Measurements from ENCODE around the gene RBBP8NL.
A peak's percentile ranks its signal among the peaks of the same experiment; 100 is the strongest.

RBBP8NL gene

GRCh38 chr20:62427172-62428001 is at the start of gene RBBP8NL:
Gene RBBP8NL, minus strand, starts transcription at chr20:62427539. Its CDS starts 7,892 bp downstream, at chr20:62419647.
- peak; percentile 52 for DNase-seq

- DNase-seq = no peak
These were observed 48.9 kb upstream of the RBBP8NL start for GRCh38 chr20:62476056-62476838.

GRCh38 chr20:62475772-62476055 is 48.4 kb upstream of the RBBP8NL start, which contains the start of gene GATA5:
Gene GATA5, minus strand, starts transcription at chr20:62475995. Its CDS starts 474 bp downstream, at chr20:62475521.
- no peak for DNase-seq

- DNase-seq = no peak
These were observed 47.9 kb upstream of the RBBP8NL start for GRCh38 chr20:62475027-62475771.

GRCh38 chr20:62474604-62475026 is 47.3 kb upstream of the RBBP8NL start:
- DNase-seq = no peak

- no peak for DNase-seq
These were observed 46.6 kb upstream of the RBBP8NL start for GRCh38 chr20:62473717-62474603.

GRCh38 chr20:62472941-62473585 is 45.7 kb upstream of the RBBP8NL start:
- no peak for DNase-seq

- DNase-seq = no peak
These were observed 45.0 kb upstream of the RBBP8NL start for GRCh38 chr20:62472138-62472940.

- DNase-seq = no peak
These were observed 43.1 kb upstream of the RBBP8NL start for GRCh38 chr20:62470459-62470858.

- DNase-seq = no peak
These were observed 42.7 kb upstream of the RBBP8NL start for GRCh38 chr20:62470001-62470400.

- DNase-seq = no peak
These were observed 42.0 kb upstream of the RBBP8NL start for GRCh38 chr20:62469352-62469751.

- DNase-seq = no peak
These were observed 39.6 kb upstream of the RBBP8NL start for GRCh38 chr20:62466806-62467537.

- DNase-seq = no peak
These were observed 38.9 kb upstream of the RBBP8NL start for GRCh38 chr20:62466072-62466760.

- DNase-seq = no peak
These were observed 37.7 kb upstream of the RBBP8NL start for GRCh38 chr20:62464990-62465389.

- no peak for DNase-seq
These were observed 37.1 kb upstream of the RBBP8NL start for GRCh38 chr20:62464425-62464770.

GRCh38 chr20:62463651-62464424 is 36.5 kb upstream of the RBBP8NL start:
- DNase-seq = no peak

GRCh38 chr20:62462976-62463592 is 35.7 kb upstream of the RBBP8NL start:
- no peak for DNase-seq

GRCh38 chr20:62461834-62462233 is 34.5 kb upstream of the RBBP8NL start:
- DNase-seq = no peak

Measured in NCI-H748 treated with DMSO at 0.1 percent for 48 hours (cell line).